ENCODE results near the gene ZNF836.

- no peak for TF ChIP-seq POLR2A (IDR thresholded peaks at IDR 0.05)
- TF ChIP-seq CTCF (IDR thresholded peaks at IDR 0.05), result no peak
Measured at GRCh38 chr19:52196256-52196967, 25.0 kb upstream of the ZNF836 start.

Measured in heart left ventricle (tissue), 13 donors.